HEK293 (cell line): Measurements from ENCODE around the gene SLC38A4.
A peak's percentile ranks its signal among the peaks of the same experiment; 100 is the strongest.

ENCODE experiments used
- CTCF ChIA-PET: fragments of 350-600 bp; formaldehyde crosslinking; extraction: SDS; loops from one replicate; lab custom pipeline; 2021; ENCODE audit warnings: antibody characterized with exemption; lab: Yijun Ruan, JAX
- POLR2A ChIA-PET: fragments of 300-600 bp; formaldehyde crosslinking; extraction: SDS; loops from one replicate; lab custom pipeline; 2020; ENCODE audit warnings: antibody characterized with exemption, inconsistent platforms; lab: Yijun Ruan, JAX
- H3K27ac ChIP-seq: fragments of 200-500 bp; sonication (Bioruptor generic); 2 replicates; pipeline ENCODE4 v1.5.1; 2014; ENCODE audit warnings: low read depth, low read length, control low read depth, inconsistent platforms; ENCODE audit errors: extremely low read depth
- H3K36me3 ChIP-seq, 2 experiments: fragments of 200-500 bp in 1 of 2; sonication (Bioruptor generic) in 1 of 2; 1 replicate in 1 of 2; 2 replicates in 1 of 2; pipeline ENCODE4 v1.5.1; 2014 to 2017; ENCODE audit warnings: inconsistent platforms in 2 of 2, low read length in 2 of 2; ENCODE audit not compliant: control insufficient read depth in 2 of 2, insufficient read depth in 1 of 2
- H3K4me1 ChIP-seq: fragments of 200-500 bp; sonication (Bioruptor generic); 2 replicates; pipeline ENCODE4 v1.5.1; 2014; ENCODE audit warnings: mild to moderate bottlenecking, low read length, inconsistent platforms; ENCODE audit not compliant: control insufficient read depth, insufficient read depth
- H3K4me3 ChIP-seq: 2 replicates; pipeline ENCODE4 v1.5.1; 2011; ENCODE audit warnings: low read depth, mild to moderate bottlenecking, control low read depth, low read length, moderate library complexity
- H3K9me3 ChIP-seq: fragments of 200-500 bp; sonication (Bioruptor generic); 2 replicates; pipeline ENCODE4 v1.5.1; 2014; ENCODE audit warnings: low read depth, low read length, inconsistent platforms; ENCODE audit not compliant: control insufficient read depth, insufficient read depth
- SALL2 ChIP-seq: fragments of 450-650 bp; formaldehyde crosslinking; IDR thresholded peaks from 2 replicates; pipeline ENCODE4 v1.5.0; 2017; ENCODE audit warnings: missing biosample characterization, mild to moderate bottlenecking, missing genetic modification characterization, borderline replicate concordance
- WT1 ChIP-seq: fragments of 450-650 bp; formaldehyde crosslinking; IDR thresholded peaks from 2 replicates; pipeline ENCODE4 v1.5.1; 2016; ENCODE audit warnings: missing biosample characterization, missing genetic modification characterization
- ZBTB21 ChIP-seq: fragments of 450-650 bp; formaldehyde crosslinking; IDR thresholded peaks from 2 replicates; pipeline ENCODE4 v1.5.1; 2017; ENCODE audit warnings: missing biosample characterization, missing genetic modification characterization
- ZIC2 ChIP-seq: fragments of 450-650 bp; formaldehyde crosslinking; IDR thresholded peaks from 2 replicates; pipeline ENCODE4 v1.5.1; 2016; ENCODE audit warnings: missing biosample characterization, missing genetic modification characterization
- ZNF155 ChIP-seq: fragments of 450-650 bp; formaldehyde crosslinking; IDR thresholded peaks from 2 replicates; pipeline ENCODE4 v1.5.1; 2016; ENCODE audit warnings: missing biosample characterization, missing genetic modification characterization
- ZNF324 ChIP-seq: fragments of 450-650 bp; formaldehyde crosslinking; IDR thresholded peaks from 2 replicates; pipeline ENCODE4 v1.5.1; 2016; ENCODE audit warnings: missing biosample characterization, missing genetic modification characterization
- ZNF366 ChIP-seq: fragments of 450-650 bp; formaldehyde crosslinking; conservative IDR thresholded peaks from 2 replicates; pipeline ENCODE4 v1.5.1; 2016; ENCODE audit warnings: missing biosample characterization, missing genetic modification characterization
- ZNF426 ChIP-seq: fragments of 450-650 bp; formaldehyde crosslinking; IDR thresholded peaks from 2 replicates; pipeline ENCODE4 v1.5.1; 2017; ENCODE audit warnings: missing biosample characterization, missing genetic modification characterization, mild to moderate bottlenecking, inconsistent platforms, moderate library complexity
- ZNF623 ChIP-seq: fragments of 450-650 bp; formaldehyde crosslinking; IDR thresholded peaks from 2 replicates; pipeline ENCODE4 v1.5.1; 2016; ENCODE audit warnings: missing biosample characterization, missing genetic modification characterization
- ZNF658 ChIP-seq: fragments of 450-650 bp; formaldehyde crosslinking; IDR thresholded peaks from 2 replicates; pipeline ENCODE4; 2016; ENCODE audit warnings: missing biosample characterization, missing genetic modification characterization
- ZNF660 ChIP-seq: fragments of 450-650 bp; IDR thresholded peaks from 2 replicates; pipeline ENCODE4 v1.5.1; 2018; ENCODE audit warnings: missing biosample characterization, mild to moderate bottlenecking, missing genetic modification characterization
- ZNF664 ChIP-seq: fragments of 450-650 bp; formaldehyde crosslinking; IDR thresholded peaks from 2 replicates; pipeline ENCODE4 v1.5.1; 2016; ENCODE audit warnings: missing biosample characterization, missing genetic modification characterization
- ZNF76 ChIP-seq: fragments of 450-650 bp; formaldehyde crosslinking; IDR thresholded peaks from 2 replicates; pipeline ENCODE4; 2016; ENCODE audit warnings: low read depth, missing biosample characterization, missing genetic modification characterization, borderline replicate concordance
- ZNF843 ChIP-seq: fragments of 450-650 bp; formaldehyde crosslinking; IDR thresholded peaks from 2 replicates; pipeline ENCODE4 v1.5.1; 2016; ENCODE audit warnings: missing biosample characterization, missing genetic modification characterization
- TF ChIP-seq, protein P1 (sequence below): fragments of 450-650 bp; IDR thresholded peaks from 2 replicates; pipeline ENCODE4 v1.5.1; 2018; ENCODE audit warnings: missing biosample characterization, mild to moderate bottlenecking, missing genetic modification characterization
- TF ChIP-seq, protein P2 (sequence below): fragments of 450-650 bp; formaldehyde crosslinking; IDR thresholded peaks from 2 replicates; pipeline ENCODE4 v1.5.1; 2016; ENCODE audit warnings: missing biosample characterization, missing genetic modification characterization

SLC38A4 gene

DNA sequence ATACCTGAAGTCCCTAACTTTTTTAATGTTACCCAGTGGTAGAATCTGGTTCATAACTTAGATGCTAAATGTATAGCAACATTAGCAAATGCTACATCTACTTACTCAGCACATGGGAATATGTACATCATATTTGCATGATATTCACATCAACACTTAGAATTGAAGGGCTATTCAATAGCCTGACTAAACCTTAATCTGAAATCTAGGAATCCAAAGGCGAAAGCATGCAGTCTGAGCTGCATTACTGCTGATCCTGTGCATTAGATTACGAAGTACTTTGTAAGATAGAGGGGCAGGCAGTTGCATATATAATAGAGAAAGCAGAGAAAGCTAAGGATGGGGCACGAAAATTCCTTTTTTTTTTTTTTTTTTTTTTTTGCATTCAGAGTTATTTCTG lies 40.4 kb downstream of the SLC38A4 start:
- Histone ChIP-seq H3K4me3 (no peak overlapping the region), H3K9me3 (no peaks in the 10 kb centered on the region), H3K4me1 (no peaks in the 10 kb centered on the region), H3K27ac (no peak overlapping the region), H3K36me3 (no peaks in the 10 kb centered on the region)
- TF ChIP-seq ZNF660, result no peak
- TF ChIP-seq, protein P1, sequence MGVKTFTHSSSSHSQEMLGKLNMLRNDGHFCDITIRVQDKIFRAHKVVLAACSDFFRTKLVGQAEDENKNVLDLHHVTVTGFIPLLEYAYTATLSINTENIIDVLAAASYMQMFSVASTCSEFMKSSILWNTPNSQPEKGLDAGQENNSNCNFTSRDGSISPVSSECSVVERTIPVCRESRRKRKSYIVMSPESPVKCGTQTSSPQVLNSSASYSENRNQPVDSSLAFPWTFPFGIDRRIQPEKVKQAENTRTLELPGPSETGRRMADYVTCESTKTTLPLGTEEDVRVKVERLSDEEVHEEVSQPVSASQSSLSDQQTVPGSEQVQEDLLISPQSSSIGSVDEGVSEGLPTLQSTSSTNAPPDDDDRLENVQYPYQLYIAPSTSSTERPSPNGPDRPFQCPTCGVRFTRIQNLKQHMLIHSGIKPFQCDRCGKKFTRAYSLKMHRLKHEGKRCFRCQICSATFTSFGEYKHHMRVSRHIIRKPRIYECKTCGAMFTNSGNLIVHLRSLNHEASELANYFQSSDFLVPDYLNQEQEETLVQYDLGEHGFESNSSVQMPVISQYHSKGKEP, result peak; percentile 67; the same call in 1 of the 2 replicates
- POLR2A ChIA-PET, result no interaction called here
- CTCF ChIA-PET, result interaction anchor here (0.6 kb wide), 1 partner anchor 491 kb away, joined by 3 read pairs; no protein-coding TSS in a partner anchor

DNA sequence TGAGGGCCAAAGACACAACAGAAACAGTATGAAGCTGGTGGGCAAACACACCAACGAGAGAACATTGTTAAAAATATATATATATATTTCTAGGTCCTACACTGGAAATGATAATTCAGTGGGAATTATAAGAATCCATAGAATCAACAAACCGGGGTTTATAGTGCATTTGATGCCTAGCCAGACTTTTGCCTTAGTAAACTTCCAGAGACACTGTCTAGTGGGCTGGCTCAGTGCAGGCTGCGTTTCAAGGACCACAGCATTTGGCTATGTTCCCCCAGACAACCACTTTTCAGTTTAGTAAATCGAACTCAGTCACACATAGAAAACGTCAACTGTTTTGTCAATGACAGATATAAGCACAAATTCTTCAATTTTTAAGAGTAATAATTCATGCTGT lies 41.9 kb downstream of the SLC38A4 start:
- Histone ChIP-seq H3K4me3 (no peak overlapping the region), H3K27ac (no peak overlapping the region), H3K36me3 (no peaks in the 10 kb centered on the region), H3K9me3 (no peaks in the 10 kb centered on the region), H3K4me1 (no peaks in the 10 kb centered on the region)
- no peak for TF ChIP-seq ZIC2
- ChIA-PET CTCF (interaction anchor here (0.7 kb wide), 1 partner anchor 88 kb away, joined by 5 read pairs; no protein-coding TSS in a partner anchor), POLR2A (no interaction called here)

DNA sequence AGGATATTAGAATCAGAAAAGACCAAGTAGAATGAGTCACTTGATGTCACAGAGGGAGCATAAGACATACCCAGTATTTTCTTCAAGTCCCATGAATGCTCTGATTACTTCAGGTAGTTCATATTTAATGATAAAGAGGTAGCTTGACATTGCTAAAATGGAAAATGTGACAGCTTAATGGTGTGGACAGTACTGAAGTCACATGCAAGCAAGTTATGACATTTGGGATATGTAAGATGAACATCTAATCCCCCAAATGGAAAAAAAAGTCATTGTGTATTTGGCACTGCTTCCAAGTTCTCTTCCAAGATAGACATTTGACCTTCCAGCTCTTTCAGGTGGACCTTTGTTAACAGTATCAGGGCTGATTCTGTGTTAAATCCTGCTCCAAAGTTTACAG lies 45.9 kb downstream of the SLC38A4 start:
- Histone ChIP-seq H3K4me3 (no peak overlapping the region), H3K4me1 (no peaks in the 10 kb centered on the region), H3K9me3 (no peaks in the 10 kb centered on the region), H3K27ac (no peak overlapping the region), H3K36me3 (no peaks in the 10 kb centered on the region)
- ChIA-PET CTCF (interaction anchor here (1.1 kb wide), 1 partner anchor 16 kb away, joined by 3 read pairs; no protein-coding TSS in a partner anchor), POLR2A (no interaction called here)
- TF ChIP-seq WT1 (tag by site-specific recombination) (no peak), ZNF623 (tag by site-specific recombination) (no peak), ZNF664 (no peak), ZNF76 (tag by site-specific recombination) (no peak), ZNF324 (tag by site-specific recombination) (no peak), ZNF426 (tag by site-specific recombination) (no peak), ZNF658 (tag by site-specific recombination) (no peak)
- TF ChIP-seq, protein P2, sequence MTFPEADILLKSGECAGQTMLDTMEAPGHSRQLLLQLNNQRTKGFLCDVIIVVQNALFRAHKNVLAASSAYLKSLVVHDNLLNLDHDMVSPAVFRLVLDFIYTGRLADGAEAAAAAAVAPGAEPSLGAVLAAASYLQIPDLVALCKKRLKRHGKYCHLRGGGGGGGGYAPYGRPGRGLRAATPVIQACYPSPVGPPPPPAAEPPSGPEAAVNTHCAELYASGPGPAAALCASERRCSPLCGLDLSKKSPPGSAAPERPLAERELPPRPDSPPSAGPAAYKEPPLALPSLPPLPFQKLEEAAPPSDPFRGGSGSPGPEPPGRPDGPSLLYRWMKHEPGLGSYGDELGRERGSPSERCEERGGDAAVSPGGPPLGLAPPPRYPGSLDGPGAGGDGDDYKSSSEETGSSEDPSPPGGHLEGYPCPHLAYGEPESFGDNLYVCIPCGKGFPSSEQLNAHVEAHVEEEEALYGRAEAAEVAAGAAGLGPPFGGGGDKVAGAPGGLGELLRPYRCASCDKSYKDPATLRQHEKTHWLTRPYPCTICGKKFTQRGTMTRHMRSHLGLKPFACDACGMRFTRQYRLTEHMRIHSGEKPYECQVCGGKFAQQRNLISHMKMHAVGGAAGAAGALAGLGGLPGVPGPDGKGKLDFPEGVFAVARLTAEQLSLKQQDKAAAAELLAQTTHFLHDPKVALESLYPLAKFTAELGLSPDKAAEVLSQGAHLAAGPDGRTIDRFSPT (tag by site-specific recombination), result no peak

DNA sequence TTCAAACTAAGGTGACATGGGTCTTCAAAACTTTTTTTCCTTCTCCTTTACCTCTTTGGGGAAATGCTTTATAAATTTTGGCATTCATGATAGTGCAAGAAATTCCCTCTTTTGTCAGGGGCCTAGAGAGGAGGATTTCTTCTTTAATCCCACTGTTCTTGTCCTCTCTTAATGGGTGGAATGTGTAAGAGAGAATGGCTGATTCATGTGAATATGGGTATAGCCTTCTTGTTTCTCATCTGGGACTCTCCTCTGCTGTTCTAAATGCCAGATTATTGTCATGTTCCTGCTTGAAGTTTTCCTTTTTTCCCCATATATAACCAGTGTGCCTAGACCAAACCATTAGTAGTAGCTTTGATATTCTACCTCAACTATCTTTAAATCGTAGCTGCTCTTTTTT lies 46.7 kb downstream of the SLC38A4 start:
- Histone ChIP-seq H3K4me1 (no peaks in the 10 kb centered on the region; the same call in 1 of the 2 replicates), H3K9me3 (no peaks in the 10 kb centered on the region), H3K4me3 (no peak overlapping the region), H3K27ac (no peak overlapping the region), H3K36me3 (no peaks in the 10 kb centered on the region)
- CTCF ChIA-PET, result no interaction called here
- POLR2A ChIA-PET, result no interaction called here
- no peak for TF ChIP-seq ZBTB21 (tag by site-specific recombination)

DNA sequence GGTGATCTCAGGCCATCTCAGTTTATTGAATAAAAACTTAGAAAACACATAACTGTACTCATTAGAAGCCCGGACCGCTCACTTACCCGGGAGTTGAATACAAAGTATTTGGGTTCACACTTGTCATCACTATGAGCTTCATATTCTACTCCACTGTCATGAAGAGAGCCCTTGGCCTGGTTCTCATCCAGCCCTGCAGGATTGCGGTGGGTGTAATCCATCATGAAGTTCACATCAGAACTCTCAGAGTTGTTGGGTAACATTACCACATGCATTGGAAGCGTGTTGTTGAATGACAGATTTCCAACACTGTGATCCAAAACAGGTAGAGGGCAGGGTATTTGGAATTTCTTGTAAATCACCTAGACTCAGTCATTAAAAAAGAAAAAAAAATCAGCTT lies 47.4 kb downstream of the SLC38A4 start:
- TF ChIP-seq ZNF155 (no peak), ZNF366 (tag by site-specific recombination) (no peak), SALL2 (tag by site-specific recombination) (no peak), ZNF843 (no peak)
- CTCF ChIA-PET, result no interaction called here

More for the DNA sequence above, 47.4 kb downstream of the SLC38A4 start:
- H3K36me3 ChIP-seq, result no peaks in the 10 kb centered on the region
- H3K27ac ChIP-seq, result no peak overlapping the region
- POLR2A ChIA-PET, result no interaction called here
- H3K9me3 ChIP-seq, result no peaks in the 10 kb centered on the region
- H3K4me3 ChIP-seq, result no peak overlapping the region
- no peaks in the 10 kb centered on the region; the same call in 1 of the 2 replicates for H3K4me1 ChIP-seq
